Right kidney (tissue), 1 donor: ENCODE measurements around the gene ANKRD36.
"Not testable (repeated sequence)": the region's sequence is repeated elsewhere in the genome, so short reads cannot be mapped to it uniquely, and the experiment has no call there.

ENCODE experiments used
- DNase-seq: peaks from one replicate; pipeline ENCODE4 v3.0.0-alpha.2; 2016

Gene ANKRD36

DNA sequence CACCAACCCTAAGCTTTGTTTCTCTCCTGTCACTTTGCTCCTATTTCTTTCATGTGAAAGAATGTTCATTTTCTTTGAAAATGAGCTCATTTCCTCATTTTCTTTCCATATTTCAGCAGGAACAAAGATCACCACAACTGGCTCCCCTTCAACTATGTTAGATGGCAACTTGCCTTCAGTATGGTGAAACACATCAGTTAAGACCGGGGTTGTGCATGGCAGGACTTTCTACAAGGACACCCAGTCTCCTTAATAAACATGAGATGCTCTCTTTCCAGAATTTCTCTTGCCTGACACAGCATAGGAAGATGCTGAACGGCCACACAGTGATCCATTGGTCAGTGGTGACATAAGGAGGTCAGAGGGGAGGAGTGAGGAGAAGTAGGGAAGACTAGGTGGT, 172.2 kb downstream of the ANKRD36 start:
- DNase-seq, result not testable (repeated sequence)

- DNase-seq, result not testable (repeated sequence)
Observed at GRCh38 chr2:97293687-97294086, 180.7 kb downstream of the ANKRD36 start.
